Measurements from ENCODE around the gene APOL1. TPM values are rescaled to one million over a fixed set of nuclear protein-coding genes. Genes with fewer than 3 reads are reported as not detected.
"Not testable (repeated sequence)": the region's sequence is repeated elsewhere in the genome, so short reads cannot be mapped to it uniquely, and the experiment has no call there.

Gene APOL1
- total RNA-seq, 6 experiments from 2014 or later: 85.1 to 299 (median 119) TPM

- Histone ChIP-seq H3K9me3 (no peaks in the 10 kb centered on the region), H3K4me3 (no peak overlapping the region), H3K27me3 (no peaks in the 10 kb centered on the region), H3K27ac (peak overlapping the region in 2 of 3 donors; percentile 30 to 67), H3K36me3 (no peaks in the 10 kb centered on the region), H3K4me1 (peaks cover 0 to 35% (median 1%) of the 10 kb centered on the region in 4 donors)
- no peak for TF ChIP-seq POLR2A (IDR thresholded peaks at IDR 0.05)
- no peak for TF ChIP-seq CTCF (IDR thresholded peaks at IDR 0.05)
- 86% methylated on average over 1 of the region's 2 CpGs for WGBS (ENCODE audit: insufficient coverage, low coverage, low lambda C conversion rate, missing lambda C conversion rate)
- intact Hi-C loops (cut with DNase I): no loop called here
- ATAC-seq (no peak), DNase-seq (no peak)
These were observed 3.8 kb upstream of the APOL1 start for GRCh38 chr22:36249160-36249559.

DNA sequence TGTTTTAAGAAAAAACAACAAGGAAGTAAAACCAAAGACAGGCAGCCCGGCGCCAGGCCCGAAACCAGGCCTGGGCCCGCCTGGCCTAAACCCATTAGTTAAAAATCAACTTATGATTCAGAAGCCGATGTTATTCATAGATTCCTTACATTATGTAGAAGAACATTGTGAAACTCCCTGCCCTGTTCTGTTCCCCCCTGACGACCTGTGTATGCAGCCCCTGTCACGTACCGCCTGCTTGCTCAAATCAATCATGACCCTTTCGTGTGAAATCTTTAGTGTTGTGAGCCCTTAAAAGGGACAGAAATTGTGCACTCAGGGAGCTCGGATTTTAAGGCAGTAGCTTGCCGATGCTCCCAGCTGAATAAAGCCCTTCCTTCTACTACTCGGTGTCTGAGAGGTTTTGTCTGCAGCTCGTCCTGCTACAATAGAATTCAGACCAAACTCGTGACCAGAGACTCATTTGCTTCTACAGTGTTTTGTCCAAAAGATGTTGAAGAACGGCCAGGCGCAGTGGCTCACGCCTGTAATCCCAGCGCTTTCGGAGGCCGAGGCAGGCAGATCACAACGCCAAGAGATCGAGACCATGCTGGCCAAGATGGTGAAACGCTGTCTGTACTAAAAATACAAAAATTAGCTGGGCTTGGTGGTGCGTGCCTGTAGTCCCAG is 2.5 kb upstream of the APOL1 start:
- H3K36me3 ChIP-seq; ATAC-seq; H3K27me3 ChIP-seq; H3K4me3 ChIP-seq; intact Hi-C loops (cut with DNase I); H3K9me3 ChIP-seq: not testable (repeated sequence)
- peaks cover 0 to 45% (median 4%) of the 10 kb centered on the region in 4 donors for H3K4me1 ChIP-seq
- peak in 1 of 3 donors; percentile 78 for DNase-seq
- H3K27ac ChIP-seq: peak overlapping the region in 2 of 3 donors; percentile 30 to 67
- WGBS (ENCODE audit: insufficient coverage, low coverage, low lambda C conversion rate, missing lambda C conversion rate): 58% methylated on average over 24 of the region's 24 CpGs

- H3K27me3 ChIP-seq; ATAC-seq; H3K4me3 ChIP-seq; H3K9me3 ChIP-seq; intact Hi-C loops (cut with DNase I); DNase-seq; H3K36me3 ChIP-seq: not testable (repeated sequence)
- WGBS (ENCODE audit: insufficient coverage, low coverage, low lambda C conversion rate, missing lambda C conversion rate): 77% methylated on average over 3 of the region's 7 CpGs
- peak overlapping the region in 2 of 3 donors; percentile 79 to 96 for H3K27ac ChIP-seq
- peaks cover 0 to 31% (median 4%) of the 10 kb centered on the region in 4 donors for H3K4me1 ChIP-seq
These were observed 839 bp upstream of the APOL1 start for GRCh38 chr22:36251979-36252608.

- peak in 1 of 3 donors; percentile 73 for DNase-seq
- Histone ChIP-seq H3K4me3 (peak overlapping the region; percentile 63 to 77 (median 76)), H3K27ac (peak overlapping the region; percentile 79 to 96 (median 82)), H3K27me3 (no peaks in the 10 kb centered on the region), H3K4me1 (peaks cover 0 to 31% (median 4%) of the 10 kb centered on the region in 4 donors), H3K36me3 (peaks cover 0 to 3% (median 0%) of the 10 kb centered on the region in 4 donors), H3K9me3 (no peaks in the 10 kb centered on the region)
- ATAC-seq: peak; percentile 18 to 62 (median 57)
- intact Hi-C loops (cut with DNase I): no loop called here
- no peak for TF ChIP-seq CTCF (IDR thresholded peaks at IDR 0.05)
- TF ChIP-seq POLR2A (IDR thresholded peaks at IDR 0.05): no peak
- 24% methylated on average over 3 of the region's 7 CpGs for WGBS (ENCODE audit: insufficient coverage, low coverage, low lambda C conversion rate, missing lambda C conversion rate)
These were observed 874 bp downstream of the APOL1 start for GRCh38 chr22:36253523-36254490.

- H3K27me3 ChIP-seq; intact Hi-C loops (cut with DNase I): not testable (repeated sequence)
- WGBS (ENCODE audit: insufficient coverage, low coverage, low lambda C conversion rate, missing lambda C conversion rate): no CpG with 5 or more reads among the region's 5 CpGs
These were observed 2.6 kb downstream of the APOL1 start for GRCh38 chr22:36255572-36255971.

More at GRCh38 chr22:36255572-36255971, 2.6 kb downstream of the APOL1 start:
- not testable (repeated sequence) for H3K36me3 ChIP-seq, DNase-seq, H3K9me3 ChIP-seq, ATAC-seq
- Histone ChIP-seq H3K4me1 (peaks cover 0 to 19% (median 9%) of the 10 kb centered on the region in 4 donors), H3K27ac (peak overlapping the region in 1 of 3 donors; percentile 96), H3K4me3 (peak overlapping the region in 1 of 3 donors; percentile 63)

Measured in right lobe of liver (tissue), 6 donors.